ENCODE results near the gene KRT84.
"Not testable (repeated sequence)": the region's sequence is repeated elsewhere in the genome, so short reads cannot be mapped to it uniquely, and the experiment has no call there.

KRT84 gene

DNA sequence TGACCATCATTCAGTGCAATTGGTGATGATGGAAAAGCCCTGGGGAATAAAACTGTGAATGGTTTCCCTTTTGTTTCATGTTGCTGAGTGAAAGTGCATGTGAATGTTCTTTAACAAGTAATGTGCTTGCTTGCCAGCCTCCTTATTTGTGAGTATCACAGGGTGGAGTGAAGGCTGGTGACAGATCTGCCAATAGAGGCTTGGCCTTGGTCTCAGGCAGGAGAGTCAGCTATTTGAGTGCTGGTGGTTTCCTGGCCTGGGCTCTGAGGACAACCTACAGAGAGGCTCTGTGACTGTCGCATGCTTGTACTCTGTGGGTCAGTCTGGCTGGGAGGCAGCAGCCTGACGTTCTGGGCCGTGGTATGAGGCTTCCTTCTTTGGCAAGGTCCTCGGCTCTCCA is 38.9 kb downstream of the KRT84 start:
- no peak for DNase-seq (ENCODE audit: low read depth in 1 of 2, low spot score in 1 of 2)

GRCh38 chr12:52345041-52345440 is 40.4 kb downstream of the KRT84 start:
- not testable (repeated sequence) for DNase-seq (ENCODE audit: low read depth in 1 of 2, low spot score in 1 of 2)

DNA sequence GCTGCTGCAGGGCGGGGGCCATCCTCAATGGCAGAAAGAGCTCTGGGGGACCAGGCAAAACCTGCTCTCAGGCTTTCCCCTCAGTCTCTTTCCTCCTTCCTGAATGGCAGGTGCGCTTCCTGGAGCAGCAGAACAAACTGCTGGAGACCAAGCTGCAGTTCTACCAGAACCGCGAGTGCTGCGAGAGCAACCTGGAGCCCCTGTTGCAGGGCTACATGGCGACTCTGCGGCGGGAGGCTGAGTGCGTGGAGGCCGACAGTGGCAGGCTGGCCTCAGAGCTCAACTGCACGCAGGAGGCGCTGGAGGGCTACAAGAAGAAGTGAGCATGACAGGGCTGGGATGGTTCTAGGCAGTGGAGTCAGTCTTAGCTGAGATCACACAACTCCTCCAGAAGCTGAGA is 41.3 kb downstream of the KRT84 start:
- DNase-seq (ENCODE audit: low read depth in 1 of 2, low spot score in 1 of 2): no peak

- DNase-seq (ENCODE audit: low read depth in 1 of 2, low spot score in 1 of 2): no peak
Observed at GRCh38 chr12:52343550-52343949, 41.9 kb downstream of the KRT84 start.

- DNase-seq (ENCODE audit: low read depth in 1 of 2, low spot score in 1 of 2): no peak
Observed at GRCh38 chr12:52342781-52343490, 42.5 kb downstream of the KRT84 start.

- no peak for DNase-seq (ENCODE audit: low read depth in 1 of 2, low spot score in 1 of 2)
Observed at GRCh38 chr12:52341066-52341580, 44.3 kb downstream of the KRT84 start.

DNA sequence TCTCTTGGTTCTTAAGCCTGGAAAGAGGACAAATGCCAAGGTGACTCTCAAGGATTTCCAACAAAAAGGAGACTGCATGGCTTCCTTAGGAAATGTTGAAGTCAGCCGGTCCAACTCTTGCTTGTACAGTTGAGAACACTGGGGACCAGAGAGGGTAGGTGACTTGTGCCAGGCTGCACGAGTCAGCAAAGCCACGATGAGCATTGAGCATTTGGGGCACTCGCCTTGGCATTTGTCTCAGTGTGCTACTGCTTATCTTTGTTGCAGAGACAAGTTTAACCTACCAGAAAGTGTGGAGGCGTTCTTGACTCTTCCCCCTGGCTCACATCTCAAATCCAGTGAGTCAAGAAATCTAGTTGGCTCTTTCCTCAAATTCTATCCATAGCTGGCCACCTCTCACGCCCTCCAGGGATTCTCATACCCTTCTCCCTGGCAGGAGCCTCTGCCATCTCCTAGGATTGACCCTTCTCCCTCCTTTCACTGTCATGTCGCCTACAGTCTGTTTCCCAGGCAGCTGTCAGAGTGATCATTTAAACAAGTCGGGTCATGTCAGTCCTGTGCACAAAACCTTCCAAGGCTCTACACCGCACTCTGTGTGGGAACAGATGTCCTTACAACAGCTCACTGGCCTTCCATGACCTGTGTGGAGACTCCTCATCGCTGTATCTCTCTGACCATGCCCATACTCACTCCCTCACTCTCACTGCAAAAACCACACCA is 47.1 kb downstream of the KRT84 start:
- DNase-seq (ENCODE audit: low read depth in 1 of 2, low spot score in 1 of 2): no peak

GRCh38 chr12:52337054-52337453 is 48.4 kb downstream of the KRT84 start:
- no peak for DNase-seq (ENCODE audit: low read depth in 1 of 2, low spot score in 1 of 2)

GRCh38 chr12:52336641-52337040 is 48.8 kb downstream of the KRT84 start:
- no peak for DNase-seq (ENCODE audit: low read depth in 1 of 2, low spot score in 1 of 2)

DNA sequence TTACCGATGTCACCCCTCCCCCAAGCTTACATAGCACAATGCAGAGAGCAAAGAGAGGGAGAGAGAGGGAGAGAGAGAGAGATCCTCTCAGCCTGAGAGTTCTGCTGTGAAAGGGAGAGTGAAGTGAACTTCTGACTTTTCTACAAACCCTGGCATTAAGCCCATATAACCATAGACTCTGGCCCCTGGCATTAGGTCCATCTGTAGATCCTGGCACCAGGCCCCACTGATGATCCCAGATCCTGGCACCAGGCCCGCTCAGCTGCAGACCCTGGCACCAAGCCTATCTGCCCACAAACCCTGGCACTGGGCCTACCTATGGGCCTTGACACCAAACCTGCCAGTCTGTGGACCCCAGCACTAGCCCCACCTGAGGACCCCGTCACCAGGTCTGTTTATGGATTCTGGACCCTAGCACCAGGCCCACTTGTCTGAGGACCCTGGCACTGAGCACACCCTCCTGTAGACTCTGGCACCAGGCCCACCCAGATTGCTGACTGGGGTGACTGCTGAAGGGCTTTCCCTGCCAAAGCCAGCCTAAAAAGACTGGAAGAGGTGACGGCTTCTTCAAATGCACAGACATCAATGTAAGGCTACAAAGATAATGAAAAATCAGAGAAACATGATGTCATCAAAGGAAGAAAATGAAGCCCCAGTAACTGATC is 49.7 kb downstream of the KRT84 start:
- no peak for DNase-seq (ENCODE audit: low read depth in 1 of 2, low spot score in 1 of 2)

GRCh38 chr12:52334185-52334584 is 51.3 kb downstream of the KRT84 start:
- no peak for DNase-seq (ENCODE audit: low read depth in 1 of 2, low spot score in 1 of 2)

DNA sequence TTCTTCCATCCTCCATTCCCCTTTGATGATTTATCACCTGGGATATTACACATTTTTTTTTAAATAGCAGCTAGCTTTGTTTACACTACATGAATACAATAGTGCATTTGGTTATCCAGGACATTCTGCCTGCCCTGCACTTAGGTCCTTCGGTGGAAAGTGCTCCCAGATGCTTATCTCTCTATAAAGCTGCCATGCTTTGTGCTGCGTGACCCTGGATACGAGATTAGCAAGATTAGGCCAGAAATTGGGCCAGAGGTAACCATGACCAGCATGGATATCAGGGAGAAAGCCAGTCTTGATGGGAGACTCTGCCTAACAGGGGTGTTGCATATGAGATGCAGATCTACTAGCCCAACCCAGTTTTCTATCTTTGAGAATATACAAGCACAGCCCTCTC is 52.1 kb downstream of the KRT84 start:
- DNase-seq (ENCODE audit: low read depth in 1 of 2, low spot score in 1 of 2): no peak

GRCh38 chr12:52332381-52332780 is 53.1 kb downstream of the KRT84 start:
- no peak for DNase-seq (ENCODE audit: low read depth in 1 of 2, low spot score in 1 of 2)

DNA sequence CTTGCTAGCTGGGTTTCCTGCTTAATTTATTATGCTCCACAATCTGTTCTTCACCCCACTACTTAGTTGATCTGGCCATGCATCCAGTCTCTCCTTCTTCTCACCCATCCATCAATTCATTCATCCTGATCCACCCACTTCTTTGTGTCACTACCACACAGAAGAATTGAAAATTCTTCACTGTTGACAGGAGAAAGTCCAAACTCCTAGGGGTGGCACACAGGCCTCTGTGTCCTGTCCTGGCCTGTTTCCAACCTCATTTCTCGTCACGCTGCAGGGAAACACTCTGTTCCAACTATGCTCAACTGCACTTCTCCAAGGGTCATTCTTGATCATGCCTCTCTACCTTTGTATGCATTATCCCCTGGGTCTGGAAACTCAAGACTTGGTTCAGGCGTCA is 53.6 kb downstream of the KRT84 start:
- no peak for DNase-seq (ENCODE audit: low read depth in 1 of 2, low spot score in 1 of 2)

GRCh38 chr12:52331039-52331438 is 54.4 kb downstream of the KRT84 start:
- DNase-seq (ENCODE audit: low read depth in 1 of 2, low spot score in 1 of 2): no peak

- no peak for DNase-seq (ENCODE audit: low read depth in 1 of 2, low spot score in 1 of 2)
Observed at GRCh38 chr12:52327830-52328500, 57.5 kb downstream of the KRT84 start.

Measured in stimulated activated CD4-positive, alpha-beta T cell treated with anti-CD3 and anti-CD28 coated beads, Interleukin-15, amount 100 ng/mL, for 1 hour (primary cell).